Measurements from ENCODE around the gene SQOR.

The SQOR gene

DNA sequence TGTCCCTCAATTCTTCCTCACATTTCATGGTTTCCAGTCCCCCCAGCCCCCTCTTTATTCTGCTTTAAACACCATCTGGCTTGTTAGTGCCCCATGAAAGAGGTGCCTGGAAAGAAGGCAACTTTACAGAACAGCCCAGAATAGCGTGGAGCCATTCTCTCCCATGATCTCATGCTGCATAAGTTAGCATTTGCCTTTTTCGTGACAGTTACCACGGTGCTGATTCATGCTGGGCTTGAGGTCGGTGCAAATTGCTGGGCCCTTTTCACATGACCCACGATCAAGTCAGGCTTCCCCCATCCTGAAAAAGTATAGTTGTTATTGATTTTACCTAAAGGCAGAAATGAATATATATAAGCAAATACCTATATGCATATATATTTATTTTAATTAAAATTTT is 29.6 kb downstream of the SQOR start:
- Mint-ChIP-seq H3K4me3 (no peak overlapping the region), H3K4me1 (ENCODE audit: low read depth) (peaks cover 6% of the 10 kb centered on the region), H3K27ac (no peak overlapping the region), H3K9me3 (ENCODE audit: low read depth) (no peaks in the 10 kb centered on the region), H3K27me3 (no peaks in the 10 kb centered on the region), H3K36me3 (peaks cover 15% of the 10 kb centered on the region)

DNA sequence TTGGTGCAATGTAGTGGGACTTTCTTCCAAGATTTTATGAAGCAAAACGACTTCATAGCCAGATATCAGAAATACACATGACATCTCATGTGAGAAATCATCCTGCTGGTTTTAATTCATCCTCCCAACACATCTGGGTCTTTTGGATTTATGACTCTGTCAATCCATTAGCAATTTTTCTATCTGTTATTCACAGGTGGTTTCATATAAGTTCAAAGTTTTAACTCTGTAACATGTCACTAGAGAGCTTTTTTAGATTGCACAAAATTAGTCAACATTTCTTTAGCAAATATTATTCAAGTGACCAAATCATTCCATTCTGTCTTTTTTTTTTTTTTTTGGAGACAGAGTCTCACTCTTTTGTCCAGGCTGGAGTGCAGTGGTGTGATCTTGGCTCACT is 30.4 kb downstream of the SQOR start:
- Mint-ChIP-seq H3K36me3 (peaks cover 11% of the 10 kb centered on the region), H3K4me3 (no peak overlapping the region), H3K27me3 (no peaks in the 10 kb centered on the region), H3K27ac (no peak overlapping the region), H3K4me1 (ENCODE audit: low read depth) (peaks cover 3% of the 10 kb centered on the region), H3K9me3 (ENCODE audit: low read depth) (no peaks in the 10 kb centered on the region)

DNA sequence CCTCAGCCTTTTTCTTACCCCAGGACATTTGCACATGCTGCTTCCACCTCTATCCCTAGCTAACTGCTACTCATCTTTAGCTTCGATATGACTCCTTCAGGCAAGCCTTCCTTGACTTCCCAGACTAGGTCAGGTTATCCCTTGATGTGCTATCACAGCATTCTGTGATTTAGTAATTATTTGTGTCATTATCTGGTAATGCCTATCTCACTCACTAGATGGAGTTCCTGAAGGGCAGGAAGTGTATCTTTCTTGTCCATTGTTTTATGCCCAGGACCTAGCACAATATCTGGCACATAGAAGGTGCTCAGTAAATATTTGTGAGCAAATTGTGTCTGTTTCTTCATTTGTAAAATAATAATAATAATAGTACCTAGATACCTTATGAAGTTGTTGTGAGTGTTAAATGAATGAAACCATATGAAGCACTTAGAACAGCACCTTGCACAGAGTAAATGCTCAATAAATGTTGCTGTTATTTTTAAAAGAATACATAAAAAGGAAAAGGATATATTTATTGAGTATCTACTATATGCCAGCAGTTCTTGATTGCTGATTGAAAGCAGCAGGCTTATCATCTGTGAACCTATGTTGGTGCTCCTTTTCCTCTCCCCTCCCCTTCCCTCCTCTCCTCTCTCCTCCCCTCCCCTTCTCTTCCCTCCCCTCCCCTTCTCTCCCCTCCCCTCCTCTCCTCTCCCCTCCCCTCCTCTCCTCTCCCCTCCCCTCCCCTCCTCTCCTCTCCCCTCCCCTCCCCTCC is 31.5 kb downstream of the SQOR start:
- peaks cover 2% of the 10 kb centered on the region for H3K4me1 Mint-ChIP-seq (ENCODE audit: low read depth)
- H3K27me3 Mint-ChIP-seq = no peaks in the 10 kb centered on the region
- H3K36me3 Mint-ChIP-seq = peaks cover 11% of the 10 kb centered on the region
- H3K27ac Mint-ChIP-seq = no peak overlapping the region
- no peak overlapping the region for H3K4me3 Mint-ChIP-seq
- H3K9me3 Mint-ChIP-seq (ENCODE audit: low read depth) = no peaks in the 10 kb centered on the region

DNA sequence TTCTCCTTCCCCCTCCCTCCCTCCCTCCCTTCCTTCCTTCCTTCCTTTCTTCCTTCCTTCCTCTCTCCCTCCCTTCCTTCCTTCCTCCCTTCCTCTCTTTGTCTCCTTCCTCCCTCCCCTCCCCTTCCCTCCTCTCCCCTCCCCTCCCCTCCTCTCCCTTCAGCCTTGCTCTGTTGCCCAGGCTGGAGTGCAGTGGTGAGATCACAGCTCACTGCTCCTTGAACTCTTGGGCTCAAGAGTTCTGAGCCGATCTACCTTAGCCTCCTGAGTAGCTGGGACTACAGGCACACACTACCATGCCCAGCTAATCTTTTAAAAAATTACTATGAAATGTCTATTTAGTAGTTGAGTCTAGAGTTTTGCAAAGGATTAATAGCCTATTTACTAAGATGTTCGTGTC is 32.2 kb downstream of the SQOR start:
- Mint-ChIP-seq H3K36me3 (peaks cover 8% of the 10 kb centered on the region), H3K9me3 (ENCODE audit: low read depth) (no peaks in the 10 kb centered on the region), H3K4me3 (no peak overlapping the region), H3K27ac (no peak overlapping the region), H3K4me1 (ENCODE audit: low read depth) (peaks cover 2% of the 10 kb centered on the region), H3K27me3 (no peaks in the 10 kb centered on the region)

DNA sequence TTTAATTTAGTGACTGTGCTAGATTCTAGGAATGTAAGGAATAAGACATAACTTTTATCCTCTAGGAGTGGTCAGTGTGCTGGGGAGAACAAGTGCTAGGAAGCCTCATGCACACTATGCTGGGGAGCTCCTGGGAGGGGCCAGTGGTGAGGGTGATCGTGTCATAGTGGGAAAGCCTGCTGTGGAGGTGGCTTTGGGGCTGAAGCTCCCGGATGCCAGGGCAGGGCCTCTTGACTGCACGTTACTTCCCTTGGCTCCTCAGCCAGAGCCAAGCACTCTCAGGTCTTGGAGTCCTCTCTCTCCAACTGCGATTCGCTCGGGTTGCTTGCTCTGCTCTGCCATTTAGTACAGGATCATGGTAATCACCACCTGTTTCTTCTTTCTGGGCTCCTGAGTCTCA is 33.6 kb downstream of the SQOR start:
- H3K9me3 Mint-ChIP-seq (ENCODE audit: low read depth) = no peaks in the 10 kb centered on the region
- H3K36me3 Mint-ChIP-seq = peaks cover 7% of the 10 kb centered on the region
- H3K4me3 Mint-ChIP-seq = no peak overlapping the region
- no peak overlapping the region for H3K27ac Mint-ChIP-seq
- H3K27me3 Mint-ChIP-seq = no peaks in the 10 kb centered on the region
- H3K4me1 Mint-ChIP-seq (ENCODE audit: low read depth) = peaks cover 2% of the 10 kb centered on the region

DNA sequence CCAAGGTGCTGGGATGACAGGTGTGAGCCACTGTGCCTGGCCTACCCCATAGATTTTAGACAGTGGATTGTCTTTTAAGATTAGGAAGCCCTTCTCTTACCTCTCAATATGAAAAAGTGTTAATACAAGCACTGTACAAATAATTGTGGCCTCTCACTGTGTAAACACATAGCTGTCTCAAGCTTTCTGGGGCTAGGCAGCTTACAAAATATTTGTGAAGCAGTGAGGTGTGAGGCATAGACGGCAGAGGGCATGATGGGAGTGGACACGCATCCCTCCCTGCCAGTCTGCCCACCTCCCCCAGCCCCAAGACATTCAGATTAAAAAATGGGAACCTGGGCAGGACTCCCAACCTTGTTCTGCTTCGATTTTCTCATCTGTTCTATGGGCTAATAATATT is 34.6 kb downstream of the SQOR start:
- Mint-ChIP-seq H3K9me3 (ENCODE audit: low read depth) (no peaks in the 10 kb centered on the region), H3K4me3 (no peak overlapping the region), H3K27me3 (no peaks in the 10 kb centered on the region), H3K4me1 (ENCODE audit: low read depth) (peaks cover 2% of the 10 kb centered on the region), H3K36me3 (peaks cover 7% of the 10 kb centered on the region), H3K27ac (no peak overlapping the region)

DNA sequence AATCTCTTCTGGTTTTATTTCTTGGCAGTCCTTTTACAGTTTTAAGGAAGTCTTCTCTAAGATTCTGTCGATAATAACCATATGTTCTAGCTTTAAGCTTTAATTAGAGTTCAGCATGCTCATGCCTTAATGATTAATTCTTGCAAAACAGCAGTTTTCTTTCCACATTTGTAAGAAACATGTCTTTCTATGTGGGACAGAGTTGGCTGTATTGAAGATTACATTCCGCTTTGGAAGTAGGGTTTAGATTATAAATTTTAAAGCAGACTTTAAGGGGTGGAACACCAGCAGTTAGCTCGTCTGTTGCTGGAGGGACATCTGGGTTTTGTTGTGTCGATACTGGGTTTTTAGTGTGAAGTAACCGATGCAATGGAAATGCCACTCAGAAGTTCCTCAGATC is 35.3 kb downstream of the SQOR start:
- peaks cover 7% of the 10 kb centered on the region for H3K36me3 Mint-ChIP-seq
- no peak overlapping the region for H3K27ac Mint-ChIP-seq
- H3K4me1 Mint-ChIP-seq (ENCODE audit: low read depth) = no peaks in the 10 kb centered on the region
- no peaks in the 10 kb centered on the region for H3K27me3 Mint-ChIP-seq
- no peak overlapping the region for H3K4me3 Mint-ChIP-seq
- H3K9me3 Mint-ChIP-seq (ENCODE audit: low read depth) = no peaks in the 10 kb centered on the region

DNA sequence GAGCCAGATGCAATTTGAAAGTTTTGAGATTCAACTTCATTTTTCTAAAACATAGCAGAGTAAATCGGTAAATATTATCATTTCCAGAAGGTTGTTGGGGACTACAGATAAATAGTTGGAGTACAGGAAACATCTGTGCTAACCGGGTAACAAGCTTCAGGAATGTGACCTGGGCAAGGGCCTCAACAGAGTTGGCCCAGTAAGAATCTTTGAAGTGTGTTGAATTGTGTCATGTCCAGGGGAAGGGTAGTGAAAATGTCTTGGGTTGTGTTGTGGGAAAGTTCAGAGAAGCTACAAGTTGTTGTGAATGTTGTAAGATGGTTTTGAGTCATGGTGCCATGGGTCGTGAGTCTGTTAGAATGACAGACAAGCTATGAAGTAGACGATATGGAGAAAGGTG is 35.7 kb downstream of the SQOR start:
- Mint-ChIP-seq H3K36me3 (peaks cover 7% of the 10 kb centered on the region), H3K27me3 (no peaks in the 10 kb centered on the region), H3K4me3 (no peak overlapping the region), H3K9me3 (ENCODE audit: low read depth) (no peaks in the 10 kb centered on the region), H3K27ac (no peak overlapping the region), H3K4me1 (ENCODE audit: low read depth) (no peaks in the 10 kb centered on the region)

DNA sequence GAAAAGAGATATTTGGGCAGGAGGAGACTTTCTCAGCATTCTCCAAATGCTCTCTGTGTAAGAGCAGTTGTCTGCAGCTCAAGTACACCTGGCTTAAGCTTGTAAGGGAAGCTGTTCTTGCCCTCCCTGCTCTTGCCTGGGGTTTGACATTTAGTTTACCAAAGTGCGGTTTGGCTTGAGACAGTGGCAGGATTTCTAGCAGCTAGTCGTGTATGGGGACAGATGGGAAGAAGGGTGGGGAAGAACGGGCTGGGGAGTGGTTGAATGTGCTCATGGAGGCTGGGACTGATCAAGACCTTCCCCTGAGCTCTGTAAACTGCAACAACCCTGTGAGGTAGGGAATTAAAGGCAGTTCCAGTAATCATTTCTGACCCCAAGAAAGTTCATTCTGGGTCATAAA is 39.8 kb downstream of the SQOR start:
- no peak overlapping the region for H3K27ac Mint-ChIP-seq
- no peaks in the 10 kb centered on the region for H3K4me1 Mint-ChIP-seq (ENCODE audit: low read depth)
- no peaks in the 10 kb centered on the region for H3K9me3 Mint-ChIP-seq (ENCODE audit: low read depth)
- H3K36me3 Mint-ChIP-seq = peaks cover 8% of the 10 kb centered on the region
- H3K4me3 Mint-ChIP-seq = no peak overlapping the region
- no peaks in the 10 kb centered on the region for H3K27me3 Mint-ChIP-seq

DNA sequence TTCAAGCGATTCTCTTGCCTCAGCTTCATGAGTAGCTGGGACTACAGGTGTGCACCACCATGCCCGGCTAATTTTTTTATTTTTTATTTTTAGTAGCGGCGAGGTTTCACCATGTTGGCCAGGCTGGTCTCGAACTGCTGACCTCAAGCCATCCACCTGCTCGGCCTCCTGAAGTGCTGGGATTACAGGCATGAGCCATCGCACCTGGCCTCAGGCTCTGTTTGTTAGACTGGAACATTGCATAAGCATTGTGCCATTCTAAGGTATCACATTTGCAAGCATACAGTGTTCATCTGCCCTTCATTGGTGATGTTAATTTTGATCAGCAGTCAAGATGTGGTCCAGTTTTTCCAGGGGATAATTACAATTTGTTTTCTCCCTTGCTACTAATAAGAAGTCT is 43.0 kb downstream of the SQOR start:
- no peaks in the 10 kb centered on the region for H3K9me3 Mint-ChIP-seq (ENCODE audit: low read depth)
- H3K36me3 Mint-ChIP-seq = peaks cover 12% of the 10 kb centered on the region
- H3K27ac Mint-ChIP-seq = no peak overlapping the region
- no peak overlapping the region for H3K4me3 Mint-ChIP-seq
- no peaks in the 10 kb centered on the region for H3K4me1 Mint-ChIP-seq (ENCODE audit: low read depth)
- H3K27me3 Mint-ChIP-seq = no peaks in the 10 kb centered on the region

DNA sequence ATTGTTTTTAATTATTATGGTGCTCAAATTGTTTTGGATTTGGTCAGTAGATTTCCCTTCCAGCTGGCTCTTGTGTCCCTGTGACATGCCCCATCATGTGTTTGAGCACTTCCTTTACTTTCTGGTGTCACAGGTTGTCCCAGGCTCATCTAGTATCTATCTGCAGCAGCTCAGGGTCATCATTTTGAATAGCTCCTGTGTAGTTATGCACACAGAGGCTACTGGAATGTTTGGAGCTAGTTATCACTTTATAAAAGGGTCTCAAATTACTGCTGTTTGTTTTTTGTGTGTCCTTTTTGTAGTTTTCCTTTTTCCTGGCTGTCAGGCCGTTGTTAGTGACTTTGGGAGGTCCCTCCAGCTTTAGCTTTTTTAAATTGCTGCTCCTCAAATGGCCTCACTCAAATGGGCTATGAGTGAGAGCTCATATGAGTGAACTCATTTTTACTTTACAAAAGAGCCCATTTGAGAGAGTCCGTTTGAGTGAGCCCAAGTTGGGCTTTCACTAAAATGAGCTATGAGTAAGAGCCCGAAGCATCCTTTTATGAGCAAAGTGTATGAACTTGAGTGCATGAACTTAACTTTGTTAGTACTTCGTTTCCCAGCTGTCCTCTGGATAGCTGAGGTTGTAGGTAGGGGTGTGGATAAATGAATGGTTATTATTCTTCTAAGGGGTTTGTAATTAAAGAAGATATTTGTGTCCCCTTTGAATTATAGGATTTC is 43.8 kb downstream of the SQOR start:
- Mint-ChIP-seq H3K9me3 (ENCODE audit: low read depth) (no peaks in the 10 kb centered on the region), H3K36me3 (peaks cover 15% of the 10 kb centered on the region), H3K27ac (no peak overlapping the region), H3K4me1 (ENCODE audit: low read depth) (no peaks in the 10 kb centered on the region), H3K27me3 (no peaks in the 10 kb centered on the region), H3K4me3 (no peak overlapping the region)

DNA sequence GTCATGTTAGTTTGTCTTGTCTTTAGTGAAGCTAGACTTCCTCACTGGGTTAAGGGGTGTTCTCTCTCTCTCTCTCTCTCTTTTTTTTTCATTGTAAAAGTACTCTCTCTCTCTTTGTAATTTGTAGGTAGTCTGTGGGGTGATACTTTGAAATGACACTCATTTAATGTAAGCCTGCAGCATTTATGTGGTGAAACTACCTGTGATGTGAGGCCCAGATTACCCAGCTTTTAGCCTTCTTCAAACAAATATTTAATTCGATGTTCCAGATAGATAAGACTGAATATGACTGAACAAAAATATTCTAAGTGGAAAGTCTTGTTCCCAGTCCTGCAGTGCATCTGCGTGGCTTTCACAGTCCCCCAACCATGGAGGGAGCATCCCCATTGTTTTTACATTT is 49.7 kb downstream of the SQOR start:
- Mint-ChIP-seq H3K27me3 (no peaks in the 10 kb centered on the region), H3K4me1 (ENCODE audit: low read depth) (no peaks in the 10 kb centered on the region), H3K9me3 (ENCODE audit: low read depth) (no peaks in the 10 kb centered on the region), H3K27ac (no peak overlapping the region), H3K4me3 (no peak overlapping the region), H3K36me3 (peaks cover 7% of the 10 kb centered on the region)

DNA sequence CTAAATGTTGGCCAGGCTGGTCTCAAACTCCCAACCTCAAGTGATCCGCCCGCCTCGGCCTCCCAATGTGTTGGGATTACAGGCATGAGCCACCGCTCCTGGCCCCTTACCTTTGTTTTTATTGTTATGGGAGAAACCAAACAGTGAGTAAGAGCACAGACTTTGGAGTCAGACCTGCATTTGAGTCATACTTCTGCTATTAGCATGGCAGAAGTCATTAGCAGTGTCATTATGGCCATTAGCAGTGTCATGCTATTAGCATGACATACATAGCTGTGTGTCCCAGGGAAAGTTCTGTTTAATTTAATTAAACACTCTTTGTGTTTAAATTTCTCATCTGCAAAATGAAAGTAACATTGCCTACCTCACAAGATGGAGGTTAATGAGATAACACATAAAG is 54.8 kb downstream of the SQOR start:
- H3K36me3 Mint-ChIP-seq = peaks cover 3% of the 10 kb centered on the region
- H3K27me3 Mint-ChIP-seq = no peaks in the 10 kb centered on the region
- no peaks in the 10 kb centered on the region for H3K9me3 Mint-ChIP-seq (ENCODE audit: low read depth)

DNA sequence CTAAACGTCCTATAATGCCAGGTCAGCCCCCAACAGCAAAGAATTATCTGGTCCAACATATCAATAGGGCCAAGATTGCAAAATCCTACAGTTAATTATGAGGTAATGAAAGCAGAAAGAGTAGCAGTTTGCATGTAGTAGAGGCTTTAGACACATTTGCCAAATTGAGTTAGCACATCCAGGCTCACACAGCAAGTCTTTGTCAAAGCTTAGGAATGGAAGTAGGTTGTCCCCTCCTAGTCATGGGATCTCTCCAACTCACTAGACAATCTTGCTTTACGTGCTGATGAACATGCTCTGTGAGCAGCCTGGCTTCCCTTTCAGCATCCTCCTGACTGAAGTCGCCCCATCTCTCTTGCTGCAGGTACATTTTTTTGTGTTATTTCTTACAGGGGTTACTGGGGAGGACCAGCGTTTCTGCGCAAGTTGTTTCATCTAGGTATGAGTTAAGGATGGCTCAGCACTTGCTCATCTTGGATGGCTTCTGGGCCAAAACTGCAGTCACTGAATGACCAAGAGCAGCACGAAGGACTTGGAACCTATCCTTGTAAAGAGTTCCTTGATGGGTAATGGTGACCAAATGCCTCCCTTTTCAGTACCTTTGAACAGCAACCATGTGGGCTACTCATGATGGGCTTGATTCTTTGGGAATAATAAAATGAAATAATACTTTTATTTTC is 55.9 kb downstream of the SQOR start:
- no peaks in the 10 kb centered on the region for H3K4me1 Mint-ChIP-seq (ENCODE audit: low read depth)
- no peak overlapping the region for H3K4me3 Mint-ChIP-seq
- H3K36me3 Mint-ChIP-seq = peaks cover 3% of the 10 kb centered on the region
- no peaks in the 10 kb centered on the region for H3K27me3 Mint-ChIP-seq
- no peak overlapping the region for H3K27ac Mint-ChIP-seq
- H3K9me3 Mint-ChIP-seq (ENCODE audit: low read depth) = no peaks in the 10 kb centered on the region

More for the DNA sequence above, 54.8 kb downstream of the SQOR start:
- Mint-ChIP-seq H3K4me1 (ENCODE audit: low read depth) (no peaks in the 10 kb centered on the region), H3K27ac (no peak overlapping the region), H3K4me3 (no peak overlapping the region)

DNA sequence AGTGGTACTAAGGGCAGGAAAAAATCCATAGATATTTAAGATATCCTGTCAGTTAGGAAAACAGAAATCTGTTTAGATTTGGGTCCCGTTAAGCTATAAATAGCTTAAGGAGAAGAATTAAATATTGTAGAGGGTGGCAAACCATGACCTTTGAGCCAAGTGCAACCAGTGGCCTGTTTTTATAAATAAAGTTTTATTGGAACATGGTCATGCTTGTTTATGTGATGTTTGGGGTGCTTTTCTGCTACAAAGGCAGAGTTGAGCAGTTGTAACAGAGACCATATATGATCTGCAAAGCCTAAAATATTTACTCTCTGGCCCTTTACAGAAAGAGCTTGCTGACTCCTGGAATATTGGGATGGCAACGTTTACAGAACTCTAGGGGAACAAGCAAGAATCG is 66.3 kb downstream of the SQOR start:
- Mint-ChIP-seq H3K36me3 (no peaks in the 10 kb centered on the region), H3K27ac (no peak overlapping the region), H3K4me1 (ENCODE audit: low read depth) (peaks cover 10% of the 10 kb centered on the region), H3K9me3 (ENCODE audit: low read depth) (no peaks in the 10 kb centered on the region), H3K4me3 (no peak overlapping the region), H3K27me3 (peaks cover 2% of the 10 kb centered on the region)

Measured in activated naive CD8-positive, alpha-beta T cell (primary cell).